OCI-LY1 (cell line): ENCODE results near the gene PTPRG.

Experiments
- H2AFZ ChIP-seq: fragments of 200-600 bp; sonication (generic), shearing (Covaris generic); 2 replicates; pipeline ENCODE4 v1.6.0; 2014; ENCODE audit warnings: antibody characterized with exemption, mild to moderate bottlenecking, low read length
- H3F3A ChIP-seq: fragments of 200-600 bp; sonication (generic), shearing (Covaris generic); 2 replicates; pipeline ENCODE4 v1.6.0; 2014; ENCODE audit warnings: mild to moderate bottlenecking, antibody characterized with exemption, low read length, moderate library complexity; ENCODE audit not compliant: insufficient read depth
- H3K27ac ChIP-seq: fragments of 200-600 bp; sonication (generic); 2 replicates; pipeline ENCODE4 v1.5.1; 2014; ENCODE audit warnings: low read length, mixed run types, mild to moderate bottlenecking, low read depth; ENCODE audit not compliant: poor library complexity, severe bottlenecking
- H3K27me3 ChIP-seq: fragments of 200-600 bp; sonication (generic); 2 replicates; pipeline ENCODE4 v1.6.0; 2014; ENCODE audit warnings: antibody characterized with exemption, mild to moderate bottlenecking, low read length, moderate library complexity; ENCODE audit not compliant: insufficient read depth
- H3K36me3 ChIP-seq: fragments of 200-600 bp; sonication (generic); 2 replicates; pipeline ENCODE4 v1.6.1; 2014; ENCODE audit warnings: mild to moderate bottlenecking, antibody characterized with exemption, low read length, moderate library complexity, mixed read lengths; ENCODE audit not compliant: insufficient read depth
- H3K4me1 ChIP-seq: fragments of 200-600 bp; sonication (generic); 2 replicates; pipeline ENCODE4 v1.5.1; 2014; ENCODE audit warnings: mild to moderate bottlenecking, low read length, moderate library complexity; ENCODE audit not compliant: insufficient read depth, severe bottlenecking
- H3K4me2 ChIP-seq: fragments of 200-600 bp; sonication (generic), shearing (Covaris generic); 2 replicates; pipeline ENCODE4 v1.6.1; 2014; ENCODE audit warnings: low read length
- H3K4me3 ChIP-seq: fragments of 200-600 bp; sonication (generic); 2 replicates; pipeline ENCODE4 v1.5.1; 2014; ENCODE audit warnings: low read length, low read depth, mild to moderate bottlenecking, mixed read lengths; ENCODE audit not compliant: poor library complexity, severe bottlenecking
- H3K79me2 ChIP-seq: fragments of 200-600 bp; shearing (Covaris generic); 2 replicates; pipeline ENCODE4 v1.6.1; 2016; ENCODE audit warnings: mixed run types, low read length, mixed read lengths; ENCODE audit not compliant: insufficient read depth
- H3K9ac ChIP-seq: fragments of 200-600 bp; sonication (generic), shearing (Covaris generic); 2 replicates; pipeline ENCODE4 v1.6.1; 2014; ENCODE audit warnings: mild to moderate bottlenecking, low read length, mixed read lengths
- H3K9me2 ChIP-seq: fragments of 200-600 bp; sonication (generic), shearing (Covaris generic); 2 replicates; pipeline ENCODE4 v1.6.1; 2014; ENCODE audit warnings: low read depth, mild to moderate bottlenecking, low read length, mixed read lengths
- H3K9me3 ChIP-seq: fragments of 200-600 bp; shearing (Covaris generic); 2 replicates; pipeline ENCODE4 v1.6.1; 2014; ENCODE audit warnings: low read length, mixed read lengths
- H4K20me1 ChIP-seq: fragments of 200-600 bp; sonication (generic), shearing (Covaris generic); 2 replicates; pipeline ENCODE4 v1.6.0; 2016; ENCODE audit warnings: mild to moderate bottlenecking, low read length; ENCODE audit not compliant: insufficient read depth
- EZH2 ChIP-seq: fragments of 200-600 bp; sonication (generic), shearing (Covaris generic); IDR thresholded peaks from 2 replicates; pipeline ENCODE4 v1.8.0; 2017; ENCODE audit warnings: borderline replicate concordance, mixed run types, mild to moderate bottlenecking, antibody characterized with exemption, low read length, moderate library complexity, mixed read lengths
- TF ChIP-seq, protein P1 (sequence below): fragments of 200-600 bp; sonication (generic), shearing (Covaris generic); IDR thresholded peaks from 2 replicates; pipeline ENCODE4 v1.5.1; 2017; ENCODE audit warnings: mild to moderate bottlenecking, antibody characterized with exemption, low read length, moderate library complexity, mixed read lengths

PTPRG gene

GRCh38 chr3:61627768-61628185 is 66.4 kb downstream of the PTPRG start:
- no peak overlapping the region for H3K4me3 ChIP-seq
- H3K4me2 ChIP-seq, result no peak overlapping the region
- H3K27ac ChIP-seq, result no peak overlapping the region

GRCh38 chr3:61628636-61629035 is 67.3 kb downstream of the PTPRG start:
- TF ChIP-seq, protein P1, sequence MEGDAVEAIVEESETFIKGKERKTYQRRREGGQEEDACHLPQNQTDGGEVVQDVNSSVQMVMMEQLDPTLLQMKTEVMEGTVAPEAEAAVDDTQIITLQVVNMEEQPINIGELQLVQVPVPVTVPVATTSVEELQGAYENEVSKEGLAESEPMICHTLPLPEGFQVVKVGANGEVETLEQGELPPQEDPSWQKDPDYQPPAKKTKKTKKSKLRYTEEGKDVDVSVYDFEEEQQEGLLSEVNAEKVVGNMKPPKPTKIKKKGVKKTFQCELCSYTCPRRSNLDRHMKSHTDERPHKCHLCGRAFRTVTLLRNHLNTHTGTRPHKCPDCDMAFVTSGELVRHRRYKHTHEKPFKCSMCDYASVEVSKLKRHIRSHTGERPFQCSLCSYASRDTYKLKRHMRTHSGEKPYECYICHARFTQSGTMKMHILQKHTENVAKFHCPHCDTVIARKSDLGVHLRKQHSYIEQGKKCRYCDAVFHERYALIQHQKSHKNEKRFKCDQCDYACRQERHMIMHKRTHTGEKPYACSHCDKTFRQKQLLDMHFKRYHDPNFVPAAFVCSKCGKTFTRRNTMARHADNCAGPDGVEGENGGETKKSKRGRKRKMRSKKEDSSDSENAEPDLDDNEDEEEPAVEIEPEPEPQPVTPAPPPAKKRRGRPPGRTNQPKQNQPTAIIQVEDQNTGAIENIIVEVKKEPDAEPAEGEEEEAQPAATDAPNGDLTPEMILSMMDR, result no peak
- no peak for TF ChIP-seq EZH2
- Histone ChIP-seq H3K4me2 (no peak overlapping the region), H3F3A (no peaks in the 10 kb centered on the region), H3K9me2 (no peaks in the 10 kb centered on the region), H3K4me3 (no peak overlapping the region), H4K20me1 (no peaks in the 10 kb centered on the region), H2AFZ (no peak overlapping the region), H3K27me3 (no peaks in the 10 kb centered on the region), H3K79me2 (no peaks in the 10 kb centered on the region), H3K36me3 (no peaks in the 10 kb centered on the region), H3K4me1 (peaks cover 11% of the 10 kb centered on the region), H3K27ac (no peak overlapping the region), H3K9ac (no peak overlapping the region), H3K9me3 (0 out of 2 replicates have a peak, but pooled peaks cover 3% of the 10 kb centered on the region)

More at GRCh38 chr3:61627768-61628185, 66.4 kb downstream of the PTPRG start:
- Histone ChIP-seq H3K9ac (no peak overlapping the region), H3F3A (no peaks in the 10 kb centered on the region), H3K9me2 (no peaks in the 10 kb centered on the region), H3K79me2 (no peaks in the 10 kb centered on the region), H4K20me1 (no peaks in the 10 kb centered on the region), H3K36me3 (no peaks in the 10 kb centered on the region), H3K9me3 (no peaks in the 10 kb centered on the region), H3K4me1 (peaks cover 11% of the 10 kb centered on the region), H3K27me3 (no peaks in the 10 kb centered on the region), H2AFZ (no peak overlapping the region)
- TF ChIP-seq, protein P1, result no peak

DNA sequence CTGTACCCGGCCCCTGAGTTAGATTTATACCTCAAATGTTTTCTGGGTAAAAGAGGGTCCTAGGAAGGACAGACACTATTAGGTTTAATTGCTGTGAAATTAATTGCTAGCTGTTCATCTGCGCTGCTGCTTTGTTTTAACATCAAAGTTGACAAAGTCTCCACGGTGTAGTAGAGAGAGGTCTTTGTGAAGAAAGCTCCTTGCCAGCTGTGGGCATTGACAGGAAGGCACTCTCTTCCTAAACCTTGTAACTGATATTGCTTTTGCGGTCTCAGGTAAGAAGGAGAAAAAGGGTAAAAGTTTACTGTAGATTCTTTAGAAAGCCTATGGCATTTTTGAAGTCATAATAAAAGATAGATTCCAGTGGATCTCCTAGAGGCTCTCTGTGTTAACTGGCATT is 68.1 kb downstream of the PTPRG start:
- Histone ChIP-seq H3K79me2 (no peaks in the 10 kb centered on the region), H3K4me1 (peaks cover 11% of the 10 kb centered on the region), H3F3A (no peaks in the 10 kb centered on the region), H3K4me3 (no peak overlapping the region), H2AFZ (no peak overlapping the region), H3K9ac (no peak overlapping the region), H3K4me2 (no peak overlapping the region), H3K9me3 (0 out of 2 replicates have a peak, but pooled peaks cover 3% of the 10 kb centered on the region), H3K9me2 (no peaks in the 10 kb centered on the region), H3K27ac (no peak overlapping the region), H3K36me3 (no peaks in the 10 kb centered on the region), H3K27me3 (no peaks in the 10 kb centered on the region), H4K20me1 (no peaks in the 10 kb centered on the region)
- TF ChIP-seq, protein P1, result no peak
- no peak for TF ChIP-seq EZH2
